Nephron (organoid): Measurements from ENCODE around the gene ZNF544.

Experiments
- H3K27ac Mint-ChIP-seq, 3 experiments: 2 replicates each; pipeline ENCODE4 v1.8.0; 2020; ENCODE audit warnings: mixed read lengths in 3 of 3, mild to moderate bottlenecking in 2 of 3, moderate library complexity in 1 of 3
- H3K27me3 Mint-ChIP-seq: 2 replicates; pipeline ENCODE4 v1.8.0; 2021; ENCODE audit warnings: low read depth, mild to moderate bottlenecking, moderate library complexity, mixed read lengths
- H3K36me3 Mint-ChIP-seq: 2 replicates; pipeline ENCODE4 v1.8.0; 2020; ENCODE audit warnings: low read depth, mixed read lengths
- H3K4me1 Mint-ChIP-seq: 2 replicates; pipeline ENCODE4 v1.8.0; 2020; ENCODE audit warnings: mixed read lengths
- H3K4me3 Mint-ChIP-seq, 3 experiments: 2 replicates each; pipeline ENCODE4 v1.8.0; 2020; ENCODE audit warnings: mild to moderate bottlenecking in 3 of 3, mixed read lengths in 3 of 3, moderate library complexity in 2 of 3
- H3K9me3 Mint-ChIP-seq: 2 replicates; pipeline ENCODE4 v1.8.0; 2020; ENCODE audit warnings: mixed read lengths
- CTCF ChIP-seq, 3 experiments: fragments of 200-600 bp; sonication (generic); IDR thresholded peaks; one replicate each; pipeline ENCODE4 v1.5.0; 2021; ENCODE audit warnings: antibody characterized with exemption in 3 of 3; ENCODE audit not compliant: unreplicated experiment in 3 of 3

The ZNF544 gene

GRCh38 chr19:58277197-58277596 lies 48.5 kb downstream of the ZNF544 start:
- Mint-ChIP-seq H3K4me1 (peaks cover 22% of the 10 kb centered on the region), H3K27me3 (peaks cover 3% of the 10 kb centered on the region), H3K4me3 (peak overlapping the region; percentile 72 to 90 (median 78)), H3K36me3 (peaks cover 97% of the 10 kb centered on the region), H3K27ac (peak overlapping the region in 1 of 3 experiments; percentile 44), H3K9me3 (peaks cover 71% of the 10 kb centered on the region)
- TF ChIP-seq CTCF (IDR thresholded peaks at IDR 0.05; ENCODE audit: unreplicated experiment in 3 of 3): no peak

- Mint-ChIP-seq H3K9me3 (peaks cover 70% of the 10 kb centered on the region), H3K27me3 (peaks cover 3% of the 10 kb centered on the region), H3K4me1 (peaks cover 22% of the 10 kb centered on the region), H3K4me3 (peak overlapping the region; percentile 90 to 98 (median 90)), H3K36me3 (peaks cover 96% of the 10 kb centered on the region), H3K27ac (peak overlapping the region; percentile 94 to 97 (median 95))
- no peak for TF ChIP-seq CTCF (IDR thresholded peaks at IDR 0.05; ENCODE audit: unreplicated experiment in 3 of 3)
Measured at GRCh38 chr19:58277748-58278540, 49.2 kb downstream of the ZNF544 start.

- no peak for TF ChIP-seq CTCF (IDR thresholded peaks at IDR 0.05; ENCODE audit: unreplicated experiment in 3 of 3)
- Mint-ChIP-seq H3K27me3 (peaks cover 3% of the 10 kb centered on the region), H3K4me1 (peaks cover 22% of the 10 kb centered on the region), H3K4me3 (peak within 1 kb of the TSS; percentile 90 to 98 (median 90)), H3K9me3 (peaks cover 75% of the 10 kb centered on the region), H3K36me3 (peaks cover 96% of the 10 kb centered on the region), H3K27ac (peak within 1 kb of the TSS; percentile 94 to 97 (median 95))
Measured at GRCh38 chr19:58278541-58279041, 49.9 kb downstream of the ZNF544 start, which contains the start of gene ZNF8. TSS of gene ZNF8 (plus strand) at chr19:58278955. CDS start at chr19:58279082, 127 bp downstream.

GRCh38 chr19:58279042-58279924 lies 50.6 kb downstream of the ZNF544 start:
- H3K27me3 Mint-ChIP-seq: peaks cover 3% of the 10 kb centered on the region

GRCh38 chr19:58279925-58280316 lies 51.2 kb downstream of the ZNF544 start:
- H3K4me3 Mint-ChIP-seq: peak overlapping the region; percentile 90 to 98 (median 90)
- H3K36me3 Mint-ChIP-seq: peaks cover 96% of the 10 kb centered on the region
- H3K27ac Mint-ChIP-seq: peak overlapping the region; percentile 94 to 97 (median 95)
- H3K4me1 Mint-ChIP-seq: peaks cover 22% of the 10 kb centered on the region
- H3K9me3 Mint-ChIP-seq: peaks cover 68% of the 10 kb centered on the region
- H3K27me3 Mint-ChIP-seq: peaks cover 3% of the 10 kb centered on the region
- no peak for TF ChIP-seq CTCF (IDR thresholded peaks at IDR 0.05; ENCODE audit: unreplicated experiment in 3 of 3)

More at GRCh38 chr19:58279042-58279924, 50.6 kb downstream of the ZNF544 start:
- Mint-ChIP-seq H3K4me3 (peak overlapping the region; percentile 90 to 98 (median 90)), H3K4me1 (peaks cover 22% of the 10 kb centered on the region), H3K27ac (peak overlapping the region; percentile 94 to 97 (median 95)), H3K36me3 (peaks cover 96% of the 10 kb centered on the region), H3K9me3 (peaks cover 72% of the 10 kb centered on the region)
- TF ChIP-seq CTCF (IDR thresholded peaks at IDR 0.05; ENCODE audit: unreplicated experiment in 3 of 3): no peak
